Activated CD4-positive, alpha-beta T cell treated with anti-CD3 and anti-CD28 coated beads for 1 hour (primary cell): Measurements from ENCODE around the gene TGM3.

Experiments used
- DNase-seq: peaks from one replicate; pipeline ENCODE4 v3.0.0-alpha.2; 2020

Gene TGM3

GRCh38 chr20:2341336-2341735 lies 45.5 kb downstream of the TGM3 start:
- DNase-seq, result no peak

- no peak for DNase-seq
Measured at GRCh38 chr20:2342243-2342642, 46.4 kb downstream of the TGM3 start.

GRCh38 chr20:2346188-2346587 lies 50.4 kb downstream of the TGM3 start:
- DNase-seq, result no peak

GRCh38 chr20:2348336-2348735 lies 52.5 kb downstream of the TGM3 start:
- DNase-seq, result no peak

GRCh38 chr20:2349801-2350200 lies 54.0 kb downstream of the TGM3 start:
- DNase-seq, result no peak

- DNase-seq, result no peak
Measured at GRCh38 chr20:2350606-2351005, 54.8 kb downstream of the TGM3 start.

GRCh38 chr20:2353231-2353630 lies 57.4 kb downstream of the TGM3 start:
- no peak for DNase-seq

GRCh38 chr20:2357114-2357513 lies 61.3 kb downstream of the TGM3 start:
- no peak for DNase-seq

- no peak for DNase-seq
Measured at GRCh38 chr20:2358006-2358405, 62.2 kb downstream of the TGM3 start.

GRCh38 chr20:2361035-2361593 lies 65.3 kb downstream of the TGM3 start:
- no peak for DNase-seq

GRCh38 chr20:2363187-2363586 lies 67.4 kb downstream of the TGM3 start:
- DNase-seq, result no peak

GRCh38 chr20:2363587-2363986 lies 67.8 kb downstream of the TGM3 start:
- no peak for DNase-seq

- DNase-seq, result no peak
Measured at GRCh38 chr20:2364044-2364443, 68.2 kb downstream of the TGM3 start.

GRCh38 chr20:2365091-2365490 lies 69.3 kb downstream of the TGM3 start:
- DNase-seq, result no peak

GRCh38 chr20:2365666-2366065 lies 69.9 kb downstream of the TGM3 start:
- DNase-seq, result no peak

- no peak for DNase-seq
Measured at GRCh38 chr20:2368621-2369020, 72.8 kb downstream of the TGM3 start.

- DNase-seq, result no peak
Measured at GRCh38 chr20:2373098-2373497, 77.3 kb downstream of the TGM3 start.

- DNase-seq, result no peak
Measured at GRCh38 chr20:2374346-2375125, 78.7 kb downstream of the TGM3 start.

- no peak for DNase-seq
Measured at GRCh38 chr20:2378893-2379292, 83.1 kb downstream of the TGM3 start.

- DNase-seq, result no peak
Measured at GRCh38 chr20:2379511-2380229, 83.9 kb downstream of the TGM3 start.

GRCh38 chr20:2380601-2381000 lies 84.8 kb downstream of the TGM3 start, which contains the start of gene TGM6:
Gene TGM6 (plus strand): TSS chr20:2380901. CDS start chr20:2380969, 68 bp downstream.
- DNase-seq, result no peak

GRCh38 chr20:2381303-2381702 lies 85.5 kb downstream of the TGM3 start:
- DNase-seq, result no peak

- DNase-seq, result no peak
Measured at GRCh38 chr20:2382833-2383232, 87.0 kb downstream of the TGM3 start.

- DNase-seq, result no peak
Measured at GRCh38 chr20:2385026-2385425, 89.2 kb downstream of the TGM3 start.
